Measurements from ENCODE around the gene TMEM140. TPM values are rescaled to one million over a fixed set of nuclear protein-coding genes. Genes with fewer than 3 reads are reported as not detected.

Gene TMEM140
- total RNA-seq, 2 donors from 2014 or later = not detected

GRCh38 chr7:135180122-135180521 lies 32.2 kb downstream of the TMEM140 start:
- Histone ChIP-seq H3K4me3 (ENCODE audit: low read length) (no peak overlapping the region), H3K27me3 (ENCODE audit: control insufficient read depth, insufficient read depth, low read length, poor library complexity, severe bottlenecking) (no peaks in the 10 kb centered on the region), H3K36me3 (ENCODE audit: control insufficient read depth, insufficient read depth, low read length) (peaks cover 11% of the 10 kb centered on the region), H3K9me3 (ENCODE audit: control insufficient read depth, low read length) (peaks cover 41% of the 10 kb centered on the region), H3K4me1 (ENCODE audit: control insufficient read depth, insufficient read depth, low read length) (no peaks in the 10 kb centered on the region), H3K27ac (ENCODE audit: low read depth, low read length) (no peak overlapping the region), H3K9ac (ENCODE audit: extremely low read depth, low read length, poor library complexity, severe bottlenecking) (no peak overlapping the region)
- Mint-ChIP-seq H3K4me1 (no peaks in the 10 kb centered on the region), H3K36me3 (ENCODE audit: low read depth) (peaks cover 43% of the 10 kb centered on the region), H3K9me3 (peaks cover 49% of the 10 kb centered on the region), H3K27ac (no peak overlapping the region), H3K4me3 (no peak overlapping the region), H3K27me3 (ENCODE audit: insufficient read depth) (no peaks in the 10 kb centered on the region)
- TF ChIP-seq CTCF (conservative IDR thresholded peaks at IDR 0.05) = no peak
- WGBS, 2 experiments (ENCODE audit: insufficient coverage in 1 of 2, insufficient read length in 1 of 2) = 95 to 100% methylated on average over 5 of the region's 5 CpGs
- DNase-seq = no peak

- no peak overlapping the region for H3K27ac ChIP-seq (ENCODE audit: low read depth, low read length)
- H3K36me3 Mint-ChIP-seq (ENCODE audit: low read depth) = peaks cover 51% of the 10 kb centered on the region
- H3K27ac Mint-ChIP-seq = no peak overlapping the region
- no peak for TF ChIP-seq CTCF (conservative IDR thresholded peaks at IDR 0.05)
- WGBS, 2 experiments (ENCODE audit: insufficient coverage in 1 of 2, insufficient read length in 1 of 2) = 84 to 92% methylated on average over 2 to 3 of the region's 3 CpGs
- H3K36me3 ChIP-seq (ENCODE audit: control insufficient read depth, insufficient read depth, low read length) = peaks cover 18% of the 10 kb centered on the region
- no peak overlapping the region for H3K4me3 ChIP-seq (ENCODE audit: low read length)
- H3K27me3 ChIP-seq (ENCODE audit: control insufficient read depth, insufficient read depth, low read length, poor library complexity, severe bottlenecking) = no peaks in the 10 kb centered on the region
- no peaks in the 10 kb centered on the region for H3K4me1 ChIP-seq (ENCODE audit: control insufficient read depth, insufficient read depth, low read length)
- peaks cover 49% of the 10 kb centered on the region for H3K9me3 Mint-ChIP-seq
- no peak overlapping the region for H3K9ac ChIP-seq (ENCODE audit: extremely low read depth, low read length, poor library complexity, severe bottlenecking)
- DNase-seq = no peak
- no peaks in the 10 kb centered on the region for H3K4me1 Mint-ChIP-seq
- H3K4me3 Mint-ChIP-seq = no peak overlapping the region
- H3K9me3 ChIP-seq (ENCODE audit: control insufficient read depth, low read length) = peaks cover 41% of the 10 kb centered on the region
- H3K27me3 Mint-ChIP-seq (ENCODE audit: insufficient read depth) = no peaks in the 10 kb centered on the region
Observed at GRCh38 chr7:135181261-135181928, 33.5 kb downstream of the TMEM140 start.

DNA sequence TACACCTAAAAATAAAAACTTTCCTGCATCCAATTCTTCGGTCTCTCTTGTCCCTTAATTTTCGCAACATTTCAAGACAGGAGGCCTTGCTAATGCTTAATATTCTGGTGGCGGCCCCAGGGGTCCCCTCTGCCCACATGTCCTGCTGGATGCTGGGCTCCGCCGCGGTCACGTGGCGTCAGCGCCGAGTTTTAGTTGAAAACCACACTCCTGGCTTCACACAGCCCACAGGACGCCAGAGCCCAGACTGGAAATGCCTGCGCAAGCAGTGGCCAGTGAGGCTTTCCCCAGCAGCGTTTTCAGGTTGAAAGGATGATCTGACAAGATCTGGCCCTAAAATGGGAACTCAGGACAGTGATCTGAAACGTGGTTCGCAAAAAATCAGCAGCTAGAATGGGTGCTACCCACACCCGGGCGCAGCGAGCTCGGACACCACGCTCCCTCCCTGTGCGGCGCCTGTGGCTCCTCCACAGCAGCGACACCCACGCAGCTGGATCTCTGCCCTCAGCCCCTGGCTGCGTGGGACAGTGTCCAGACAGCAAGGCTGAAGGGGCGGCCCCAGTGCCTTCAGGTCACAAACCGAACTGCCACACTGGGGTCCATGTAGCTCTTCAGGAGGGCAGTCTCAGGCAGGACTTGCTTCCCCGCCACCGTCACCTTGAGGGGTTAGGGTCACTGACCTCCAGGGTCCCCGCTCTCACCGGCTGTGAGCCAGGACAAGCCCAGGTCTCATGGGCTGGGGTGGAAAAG lies 34.2 kb downstream of the TMEM140 start:
- Histone ChIP-seq H3K27me3 (ENCODE audit: control insufficient read depth, insufficient read depth, low read length, poor library complexity, severe bottlenecking) (no peaks in the 10 kb centered on the region), H3K9ac (ENCODE audit: extremely low read depth, low read length, poor library complexity, severe bottlenecking) (no peak overlapping the region), H3K9me3 (ENCODE audit: control insufficient read depth, low read length) (peaks cover 41% of the 10 kb centered on the region), H3K4me1 (ENCODE audit: control insufficient read depth, insufficient read depth, low read length) (no peaks in the 10 kb centered on the region), H3K27ac (ENCODE audit: low read depth, low read length) (no peak overlapping the region), H3K4me3 (ENCODE audit: low read length) (no peak overlapping the region), H3K36me3 (ENCODE audit: control insufficient read depth, insufficient read depth, low read length) (peaks cover 19% of the 10 kb centered on the region)
- peaks cover 56% of the 10 kb centered on the region for H3K36me3 Mint-ChIP-seq (ENCODE audit: low read depth)
- no peak for DNase-seq
- peaks cover 49% of the 10 kb centered on the region for H3K9me3 Mint-ChIP-seq
- H3K4me1 Mint-ChIP-seq = no peaks in the 10 kb centered on the region
- WGBS, 2 experiments (ENCODE audit: insufficient coverage in 1 of 2, insufficient read length in 1 of 2) = 94 to 96% methylated on average over 23 to 31 of the region's 31 CpGs
- no peak overlapping the region for H3K27ac Mint-ChIP-seq
- H3K27me3 Mint-ChIP-seq (ENCODE audit: insufficient read depth) = no peaks in the 10 kb centered on the region
- H3K4me3 Mint-ChIP-seq = no peak overlapping the region
- TF ChIP-seq CTCF (conservative IDR thresholded peaks at IDR 0.05) = no peak
